Caco-2 (cell line): Measurements from ENCODE around the gene MRPS18A. TPM values are rescaled to one million over a fixed set of nuclear protein-coding genes. Genes with fewer than 3 reads are reported as not detected.

Experiments used
- BruUV-seq: library from RNA; stranded (reverse); fragments of 400-500 nt; replicated peaks from 2 replicates; lab custom pipeline; 2021; lab: Mats Ljungman, UMichigan
- CTCF ChIA-PET: fragments of 300-600 bp; sonication (Branson Sonifier 250); formaldehyde crosslinking; loops from one replicate; lab custom pipeline; 2022; ENCODE audit warnings: antibody characterized with exemption; lab: Charles Lee
- POLR2A ChIA-PET: fragments of 300-600 bp; sonication (Branson Sonifier 250); formaldehyde crosslinking; loops from one replicate; lab custom pipeline; 2022; ENCODE audit warnings: antibody characterized with exemption; lab: Charles Lee
- DNase-seq, 2 experiments: peaks; one replicate each; pipeline versions ENCODE4 v3.0.0 to v3.0.0-alpha.2; 2020 to 2022
- H3K27me3 ChIP-seq: replicated peaks from 2 replicates; pipeline ENCODE4 v1.6.0; 2011; ENCODE audit warnings: low read length; ENCODE audit not compliant: control insufficient read depth, insufficient read depth
- H3K36me3 ChIP-seq: 2 replicates; pipeline ENCODE4 v1.5.1; 2011; ENCODE audit warnings: low read length; ENCODE audit not compliant: control insufficient read depth, insufficient read depth
- H3K4me1 ChIP-seq: fragments of 250-450 bp; sonication (Bioruptor Pico); 2 replicates; pipeline ENCODE4 v1.5.1; 2020; ENCODE audit warnings: mild to moderate bottlenecking
- H3K4me3 ChIP-seq: 2 replicates; pipeline ENCODE4 v1.5.1; 2011; ENCODE audit warnings: low read depth, mild to moderate bottlenecking, control low read depth, low read length
- H3K9me3 ChIP-seq: fragments of 250-450 bp; sonication (Bioruptor Pico); 2 replicates; pipeline ENCODE4 v1.5.1; 2020; ENCODE audit warnings: mild to moderate bottlenecking, moderate library complexity
- H3K27ac Mint-ChIP-seq: one replicate; pipeline ENCODE4 v1.8.0; 2022; ENCODE audit warnings: mixed read lengths; ENCODE audit not compliant: unreplicated experiment
- H3K27me3 Mint-ChIP-seq: one replicate; pipeline ENCODE4 v1.8.0; 2022; ENCODE audit warnings: mixed read lengths; ENCODE audit not compliant: insufficient read depth, unreplicated experiment
- H3K36me3 Mint-ChIP-seq: one replicate; pipeline ENCODE4 v1.8.0; 2022; ENCODE audit warnings: mild to moderate bottlenecking, mixed read lengths; ENCODE audit not compliant: insufficient read depth, unreplicated experiment
- H3K4me1 Mint-ChIP-seq: one replicate; pipeline ENCODE4 v1.8.0; 2022; ENCODE audit warnings: low read depth, mixed read lengths; ENCODE audit not compliant: unreplicated experiment
- H3K4me3 Mint-ChIP-seq: one replicate; pipeline ENCODE4 v1.8.0; 2022; ENCODE audit warnings: mild to moderate bottlenecking, moderate library complexity, mixed read lengths; ENCODE audit not compliant: unreplicated experiment
- H3K9me3 Mint-ChIP-seq: one replicate; pipeline ENCODE4 v1.8.0; 2022; ENCODE audit warnings: mixed read lengths; ENCODE audit not compliant: unreplicated experiment
- intact Hi-C: fragments of 100-400 bp; cut with micrococcal nuclease; formaldehyde crosslinking; loops from one replicate; pipeline ENCODE4 v1.10.0; 2022; ENCODE audit not compliant: unreplicated experiment
- total RNA-seq: library from RNA; stranded (reverse); gene quantifications from 2 replicates; pipeline ENCODE4 v1.2.3, GENCODE V29; 2022
- TF ChIP-seq, protein P1 (sequence below), 2 experiments: fragments of 200-600 bp in 1 of 2; IDR thresholded peaks; 1 replicate in 1 of 2; 2 replicates in 1 of 2; pipeline versions ENCODE4 v1.5.1 to v1.8.0; 2011 to 2022; ENCODE audit warnings: antibody characterized with exemption in 1 of 2, control low read depth in 1 of 2, inconsistent platforms in 1 of 2, low read depth in 1 of 2, low read length in 1 of 2, mild to moderate bottlenecking in 1 of 2, moderate library complexity in 1 of 2; ENCODE audit not compliant: insufficient read depth in 1 of 2, severe bottlenecking in 1 of 2, unreplicated experiment in 1 of 2

MRPS18A gene
- total RNA-seq, 1 experiment from 2014 or later = 66.7 TPM

DNA sequence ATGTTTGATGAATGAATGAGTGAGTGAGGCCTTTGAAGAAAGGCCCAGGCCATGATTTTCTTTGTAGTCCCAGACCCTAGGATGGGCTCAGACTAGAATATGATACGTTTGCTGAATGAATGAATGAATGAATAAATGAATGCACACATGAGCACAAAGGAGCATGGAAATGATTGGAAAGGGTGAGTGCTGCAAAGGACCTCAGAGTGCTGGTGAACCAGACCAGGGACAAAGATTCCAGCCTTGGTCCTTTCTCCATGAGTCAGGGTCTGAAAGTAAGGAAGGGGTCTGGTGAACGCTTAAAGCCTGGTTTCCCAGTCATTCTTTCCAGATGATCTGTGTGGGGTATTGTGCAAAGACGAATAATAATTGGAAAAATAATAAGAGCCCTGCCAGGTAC lies 40.0 kb upstream of the MRPS18A start:
- ChIA-PET POLR2A (no interaction called here), CTCF (no interaction called here)
- Histone ChIP-seq H3K27me3 (no peaks in the 10 kb centered on the region), H3K9me3 (peaks cover 12% of the 10 kb centered on the region), H3K4me1 (no peaks in the 10 kb centered on the region), H3K36me3 (no peaks in the 10 kb centered on the region), H3K4me3 (no peak overlapping the region)
- TF ChIP-seq, protein P1, sequence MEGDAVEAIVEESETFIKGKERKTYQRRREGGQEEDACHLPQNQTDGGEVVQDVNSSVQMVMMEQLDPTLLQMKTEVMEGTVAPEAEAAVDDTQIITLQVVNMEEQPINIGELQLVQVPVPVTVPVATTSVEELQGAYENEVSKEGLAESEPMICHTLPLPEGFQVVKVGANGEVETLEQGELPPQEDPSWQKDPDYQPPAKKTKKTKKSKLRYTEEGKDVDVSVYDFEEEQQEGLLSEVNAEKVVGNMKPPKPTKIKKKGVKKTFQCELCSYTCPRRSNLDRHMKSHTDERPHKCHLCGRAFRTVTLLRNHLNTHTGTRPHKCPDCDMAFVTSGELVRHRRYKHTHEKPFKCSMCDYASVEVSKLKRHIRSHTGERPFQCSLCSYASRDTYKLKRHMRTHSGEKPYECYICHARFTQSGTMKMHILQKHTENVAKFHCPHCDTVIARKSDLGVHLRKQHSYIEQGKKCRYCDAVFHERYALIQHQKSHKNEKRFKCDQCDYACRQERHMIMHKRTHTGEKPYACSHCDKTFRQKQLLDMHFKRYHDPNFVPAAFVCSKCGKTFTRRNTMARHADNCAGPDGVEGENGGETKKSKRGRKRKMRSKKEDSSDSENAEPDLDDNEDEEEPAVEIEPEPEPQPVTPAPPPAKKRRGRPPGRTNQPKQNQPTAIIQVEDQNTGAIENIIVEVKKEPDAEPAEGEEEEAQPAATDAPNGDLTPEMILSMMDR (IDR thresholded peaks at IDR 0.05; ENCODE audit: insufficient read depth in 1 of 2, low read depth in 1 of 2, low read length in 1 of 2, severe bottlenecking in 1 of 2, unreplicated experiment in 1 of 2) = no peak
- intact Hi-C loops = no loop called here
- Mint-ChIP-seq H3K27ac (no peak overlapping the region), H3K4me1 (no peaks in the 10 kb centered on the region), H3K4me3 (no peak overlapping the region), H3K27me3 (no peaks in the 10 kb centered on the region), H3K9me3 (peaks cover 20% of the 10 kb centered on the region), H3K36me3 (no peaks in the 10 kb centered on the region)
- no peak for DNase-seq
- no TSS peak for BruUV-seq

DNA sequence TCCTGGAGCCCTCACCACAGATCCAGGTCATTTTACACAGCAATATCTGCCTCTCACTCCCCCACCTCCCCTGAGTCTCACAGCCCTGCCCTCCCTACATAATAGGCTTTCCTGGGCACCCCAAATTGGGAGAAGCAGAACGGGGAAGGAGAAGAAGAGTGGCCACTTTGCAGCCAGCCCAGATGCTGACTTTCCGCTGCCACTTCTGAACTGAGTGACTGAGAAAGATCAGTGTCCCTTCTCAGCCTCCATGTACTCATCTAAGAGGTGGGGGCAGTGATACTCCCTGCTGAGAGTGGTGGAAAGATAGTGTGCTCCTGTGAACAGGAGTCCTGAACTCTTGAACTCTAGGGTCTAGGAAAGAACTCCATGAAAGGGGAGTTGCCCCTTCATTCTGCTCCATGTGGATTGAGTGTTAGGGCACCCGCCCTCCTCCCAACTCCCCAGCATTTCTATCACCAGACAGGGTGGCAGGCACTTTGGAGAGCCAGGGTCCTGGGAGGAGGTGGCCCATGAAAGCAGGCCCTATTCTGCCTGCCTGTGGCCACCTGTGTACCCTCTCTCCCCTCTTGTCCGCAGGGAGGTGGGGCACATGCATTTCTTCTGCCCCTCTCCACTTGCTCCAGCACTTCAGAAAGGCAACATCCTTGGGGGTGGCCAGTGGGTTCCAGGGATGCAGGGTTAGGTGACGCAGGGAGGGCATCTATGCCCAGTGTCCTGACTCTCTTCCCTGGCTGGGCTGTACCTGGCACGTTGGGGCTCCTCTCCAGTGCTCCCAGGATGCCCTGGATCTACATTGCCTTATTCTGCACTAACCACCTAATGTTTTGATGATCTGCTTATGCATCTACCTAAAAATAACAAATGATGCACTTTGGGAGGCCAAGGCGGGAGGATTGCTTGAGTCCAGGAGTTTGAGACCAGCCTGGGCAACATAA lies 38.3 kb upstream of the MRPS18A start:
- Mint-ChIP-seq H3K9me3 (peaks cover 9% of the 10 kb centered on the region), H3K27ac (no peak overlapping the region), H3K4me1 (no peaks in the 10 kb centered on the region), H3K4me3 (no peak overlapping the region), H3K27me3 (no peaks in the 10 kb centered on the region), H3K36me3 (no peaks in the 10 kb centered on the region)
- TF ChIP-seq, protein P1 (IDR thresholded peaks at IDR 0.05; ENCODE audit: insufficient read depth in 1 of 2, low read depth in 1 of 2, low read length in 1 of 2, severe bottlenecking in 1 of 2, unreplicated experiment in 1 of 2) = no peak
- intact Hi-C loops = loop anchor here (2.0 kb wide), 1 partner anchor 43 kb away; no protein-coding TSS in a partner anchor
- no peak overlapping the region for H3K4me3 ChIP-seq
- no peaks in the 10 kb centered on the region for H3K36me3 ChIP-seq
- CTCF ChIA-PET = interaction anchor here (1.5 to 1.8 kb wide), 2 partner anchors 47 to 353 kb away, joined by 3 to 11 read pairs; no protein-coding TSS in a partner anchor
- POLR2A ChIA-PET = no interaction called here
- H3K4me1 ChIP-seq = no peaks in the 10 kb centered on the region
- BruUV-seq = no TSS peak
- H3K9me3 ChIP-seq = peaks cover 10% of the 10 kb centered on the region
- no peak for DNase-seq
- no peaks in the 10 kb centered on the region for H3K27me3 ChIP-seq

DNA sequence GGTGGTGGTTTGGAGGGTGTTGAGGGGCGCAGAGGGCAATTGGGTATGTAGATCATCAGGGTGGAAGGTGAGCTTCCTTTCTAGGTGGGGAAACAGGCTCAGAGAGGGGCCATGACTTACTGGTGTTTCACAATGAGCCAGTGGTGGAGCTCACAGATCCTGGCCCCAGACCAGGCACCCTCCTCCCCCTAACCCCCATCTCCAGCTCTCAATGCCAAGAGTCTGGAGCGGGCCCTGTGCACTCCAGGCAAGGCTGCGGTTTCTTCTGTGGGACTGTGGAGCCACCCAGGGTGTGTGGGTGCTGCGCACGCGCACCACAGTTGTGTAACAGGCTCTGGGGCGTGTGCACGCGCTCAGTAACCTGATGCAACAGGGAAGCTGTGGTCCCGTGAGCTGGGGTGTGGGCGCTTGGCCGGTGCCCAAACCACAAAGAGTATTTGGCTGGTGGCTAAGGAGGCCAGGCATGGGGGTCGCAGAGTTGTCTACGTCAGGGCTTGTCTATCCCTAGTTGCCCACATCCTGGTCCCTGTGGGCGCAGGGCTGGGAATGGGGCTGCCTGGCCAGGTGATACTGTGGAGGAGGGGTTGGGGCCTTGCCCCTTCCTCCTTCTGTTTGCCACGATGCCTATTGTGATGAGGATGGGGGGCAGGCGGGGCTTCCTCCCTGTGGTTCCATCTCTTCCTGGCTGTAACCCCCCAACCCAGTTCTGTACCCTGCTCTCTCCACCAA lies 37.5 kb upstream of the MRPS18A start:
- Mint-ChIP-seq H3K4me1 (no peaks in the 10 kb centered on the region), H3K9me3 (peaks cover under 1% of the 10 kb centered on the region), H3K27me3 (no peaks in the 10 kb centered on the region), H3K27ac (no peak overlapping the region), H3K4me3 (no peak overlapping the region), H3K36me3 (no peaks in the 10 kb centered on the region)
- intact Hi-C loops = loop anchor here (1.0 to 5.0 kb wide), 7 partner anchors 35 to 354 kb away; no protein-coding TSS in a partner anchor
- TF ChIP-seq, protein P1 (IDR thresholded peaks at IDR 0.05; ENCODE audit: insufficient read depth in 1 of 2, low read depth in 1 of 2, low read length in 1 of 2, severe bottlenecking in 1 of 2, unreplicated experiment in 1 of 2) = no peak
- Histone ChIP-seq H3K9me3 (peaks cover 1% of the 10 kb centered on the region; the same call in 1 of the 2 replicates), H3K4me1 (no peaks in the 10 kb centered on the region), H3K36me3 (no peaks in the 10 kb centered on the region), H3K27me3 (no peaks in the 10 kb centered on the region), H3K4me3 (no peak overlapping the region)
- no TSS peak for BruUV-seq
- no peak for DNase-seq
- CTCF ChIA-PET = interaction anchor here (0.8 to 1.8 kb wide), 4 partner anchors 24 to 354 kb away, joined by 3 to 11 read pairs (median 3); no protein-coding TSS in a partner anchor
- POLR2A ChIA-PET = no interaction called here
